HepG2 (cell line): ENCODE results near the gene IQGAP2. TPM values are rescaled to one million over a fixed set of nuclear protein-coding genes. Genes with fewer than 3 reads are reported as not detected.

Experiments
- ATF7-NPFF ChIP-seq: sonication (generic); formaldehyde crosslinking; IDR thresholded peaks from 2 replicates; pipeline ENCODE4 v1.8.1; 2023; ENCODE audit warnings: mild to moderate bottlenecking, low read depth, missing genetic modification reagents, moderate library complexity
- ATRX ChIP-seq: sonication (generic); formaldehyde crosslinking; IDR thresholded peaks from 2 replicates; pipeline ENCODE4 v1.4.0; 2020; ENCODE audit warnings: missing genetic modification reagents, borderline replicate concordance
- CBX2 ChIP-seq, 2 experiments: fragments of 200-600 bp in 1 of 2; sonication (generic); formaldehyde crosslinking in 1 of 2; IDR thresholded peaks; 2 replicates each; pipeline versions ENCODE4 v1.7.0 to v1.8.1; 2018 to 2022; ENCODE audit warnings: low read depth in 2 of 2, low read length in 1 of 2, mild to moderate bottlenecking in 1 of 2, missing genetic modification reagents in 1 of 2
- DNMT1 ChIP-seq: sonication (generic); formaldehyde crosslinking; IDR thresholded peaks from 2 replicates; pipeline ENCODE4 v1.5.1; 2020; ENCODE audit warnings: mild to moderate bottlenecking, missing genetic modification reagents
- EEA1 ChIP-seq: sonication (generic); formaldehyde crosslinking; IDR thresholded peaks from 2 replicates; pipeline ENCODE4 v1.5.1; 2020; ENCODE audit warnings: mild to moderate bottlenecking, missing genetic modification reagents, borderline replicate concordance
- MED8 ChIP-seq: sonication (generic); formaldehyde crosslinking; IDR thresholded peaks from 2 replicates; pipeline ENCODE4 v1.8.1; 2023; ENCODE audit warnings: mild to moderate bottlenecking, missing genetic modification reagents; ENCODE audit not compliant: insufficient replicate concordance
- MTF1 ChIP-seq: sonication (generic); formaldehyde crosslinking; IDR thresholded peaks from 2 replicates; pipeline ENCODE4 v1.5.0; 2020; ENCODE audit warnings: missing genetic modification reagents
- NCOR1 ChIP-seq: fragments of 200-600 bp; sonication (generic); IDR thresholded peaks from 2 replicates; pipeline ENCODE4 v1.7.0; 2017; ENCODE audit warnings: antibody characterized with exemption, low read length, borderline replicate concordance
- RNF2 ChIP-seq: fragments of 450-650 bp; conservative IDR thresholded peaks from 2 replicates; pipeline ENCODE4 v1.6.1; 2016; ENCODE audit warnings: low read depth
- TBL1XR1 ChIP-seq: fragments of 150-350 bp; IDR thresholded peaks from 2 replicates; pipeline ENCODE4 v1.6.1; 2014; ENCODE audit warnings: borderline replicate concordance, low read length; ENCODE audit not compliant: partially characterized antibody
- ZKSCAN5 ChIP-seq: sonication (generic); formaldehyde crosslinking; IDR thresholded peaks from 2 replicates; pipeline ENCODE4 v1.5.1; 2020; ENCODE audit warnings: mild to moderate bottlenecking, missing genetic modification reagents
- ZNF567 ChIP-seq: sonication (generic); formaldehyde crosslinking; IDR thresholded peaks from 2 replicates; pipeline ENCODE4 v1.8.1; 2023; ENCODE audit warnings: mild to moderate bottlenecking, missing genetic modification reagents, borderline replicate concordance
- ZNF609 ChIP-seq: sonication (generic); formaldehyde crosslinking; IDR thresholded peaks from 2 replicates; pipeline ENCODE4 v1.4.0; 2020; ENCODE audit warnings: mild to moderate bottlenecking, missing genetic modification reagents, borderline replicate concordance
- ZNF616 ChIP-seq: sonication (generic); formaldehyde crosslinking; IDR thresholded peaks from 2 replicates; pipeline ENCODE4 v1.5.0; 2020; ENCODE audit warnings: low read depth, mild to moderate bottlenecking, missing genetic modification reagents
- ZNF709 ChIP-seq: sonication (generic); formaldehyde crosslinking; IDR thresholded peaks from 2 replicates; pipeline ENCODE4 v1.5.0; 2020; ENCODE audit warnings: mild to moderate bottlenecking, missing genetic modification reagents
- ZSCAN20 ChIP-seq: sonication (generic); formaldehyde crosslinking; IDR thresholded peaks from 2 replicates; pipeline ENCODE4 v1.4.0; 2020; ENCODE audit warnings: missing genetic modification reagents, mild to moderate bottlenecking, borderline replicate concordance
- polyA plus RNA-seq, 8 experiments: library from polyadenylated mRNA; depleted of rRNA in 3 of 8; stranded (reverse) in 7 of 8; unstranded in 1 of 8; fragments of >200 nt; fragmentation: Illumina TruSeq in 4 of 8; extraction: Trizol in 4 of 8; gene quantifications; 2 replicates each; pipeline versions ENCODE4 v1.2.1 to v1.2.3, GENCODE V29; 2011 to 2016; ENCODE audit warnings: low read depth in 4 of 8, missing spikeins in 1 of 8, mixed read lengths in 1 of 8; ENCODE audit not compliant: insufficient read depth in 1 of 8
- total RNA-seq, 5 experiments: library from RNA; depleted of rRNA; stranded (reverse); fragments of >200 nt; fragmentation: Illumina TruSeq; extraction: Trizol; gene quantifications; 2 replicates each; pipeline ENCODE4 v1.2.3, GENCODE V29; 2016; ENCODE audit warnings: low read depth in 1 of 5
- TF ChIP-seq, protein P1 (sequence below): sonication (generic); formaldehyde crosslinking; IDR thresholded peaks from 2 replicates; pipeline ENCODE4 v1.9.0; 2022; ENCODE audit warnings: low read depth, missing genetic modification reagents

Gene IQGAP2
- total and polyA plus RNA-seq, 2 of the 13 experiments (the other 11 are each of a cell fraction or from before 2014, with no cell fraction given): 35.2 to 83.3 TPM

- TF ChIP-seq ZNF567 (CRISPR knock-in tag) (peak; percentile 37; the same call in 1 of the 2 replicates), MTF1 (CRISPR knock-in tag) (no peak), ATRX (no peak), DNMT1 (CRISPR knock-in tag) (peak; percentile 92; the same call in 1 of the 2 replicates), ZNF616 (peak; percentile 30; the same call in 1 of the 2 replicates), ATF7-NPFF (CRISPR knock-in tag) (0 out of 2 replicates have a peak, but pooled peaks have one; percentile 21), CBX2 (IDR thresholded peaks at IDR 0.05; ENCODE audit: low read depth, low read length) (no peak), CBX2 (CRISPR knock-in tag; IDR thresholded peaks at IDR 0.05; ENCODE audit: low read depth) (no peak), MED8 (CRISPR knock-in tag) (peak; percentile 79), NCOR1 (peak; percentile 24; the same call in 1 of the 2 replicates), ZKSCAN5 (no peak), ZNF609 (CRISPR knock-in tag) (peak; percentile 65; the same call in 1 of the 2 replicates), RNF2 (0 out of 2 replicates have a peak, but pooled peaks have one; percentile 46), EEA1 (no peak), ZNF709 (CRISPR knock-in tag) (no peak), ZSCAN20 (CRISPR knock-in tag) (no peak), TBL1XR1 (peak; percentile 28)
- TF ChIP-seq, protein P1, sequence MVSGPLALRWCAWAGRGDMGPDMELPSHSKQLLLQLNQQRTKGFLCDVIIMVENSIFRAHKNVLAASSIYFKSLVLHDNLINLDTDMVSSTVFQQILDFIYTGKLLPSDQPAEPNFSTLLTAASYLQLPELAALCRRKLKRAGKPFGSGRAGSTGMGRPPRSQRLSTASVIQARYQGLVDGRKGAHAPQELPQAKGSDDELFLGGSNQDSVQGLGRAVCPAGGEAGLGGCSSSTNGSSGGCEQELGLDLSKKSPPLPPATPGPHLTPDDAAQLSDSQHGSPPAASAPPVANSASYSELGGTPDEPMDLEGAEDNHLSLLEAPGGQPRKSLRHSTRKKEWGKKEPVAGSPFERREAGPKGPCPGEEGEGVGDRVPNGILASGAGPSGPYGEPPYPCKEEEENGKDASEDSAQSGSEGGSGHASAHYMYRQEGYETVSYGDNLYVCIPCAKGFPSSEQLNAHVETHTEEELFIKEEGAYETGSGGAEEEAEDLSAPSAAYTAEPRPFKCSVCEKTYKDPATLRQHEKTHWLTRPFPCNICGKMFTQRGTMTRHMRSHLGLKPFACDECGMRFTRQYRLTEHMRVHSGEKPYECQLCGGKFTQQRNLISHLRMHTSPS: no peak
These were observed at the start of gene IQGAP2 (continued) for GRCh38 chr5:76402886-76403765.
